Mammary epithelial cell (primary cell): ENCODE data around the gene CENPC.

Experiments used
- CTCF ChIP-seq, 2 donors: IDR thresholded peaks in 1 of 2; conservative IDR thresholded peaks in 1 of 2; 2 replicates each; pipeline ENCODE4 v1.5.1; 2011 to 2012; ENCODE audit warnings: inconsistent platforms in 2 of 2, low read length in 2 of 2, mild to moderate bottlenecking in 2 of 2, control low read depth in 1 of 2, low read depth in 1 of 2; ENCODE audit not compliant: insufficient read depth in 1 of 2; ENCODE audit errors: extremely low read depth in 1 of 2
- EZH2 ChIP-seq: IDR thresholded peaks from 2 replicates; pipeline ENCODE4 v1.6.1; 2012; ENCODE audit warnings: low read length, inconsistent platforms, borderline replicate concordance

DNA sequence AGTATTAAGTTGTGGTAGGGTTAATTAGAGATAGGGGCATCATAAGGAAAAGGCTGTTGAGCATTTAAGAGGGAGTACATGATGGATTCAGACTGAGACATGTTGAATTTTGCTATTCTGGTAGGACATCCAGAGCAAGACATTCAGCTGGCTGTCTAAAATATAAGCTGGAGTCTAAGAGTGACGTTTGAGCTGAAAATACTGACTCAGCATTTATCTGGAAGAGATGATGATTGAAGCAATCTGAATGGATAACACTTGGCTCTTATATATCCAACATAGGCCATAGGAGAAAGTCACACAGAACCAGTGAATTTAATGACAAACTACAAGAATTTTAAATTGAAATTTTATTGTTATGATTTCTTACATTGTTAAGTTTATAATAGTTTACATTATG, 114.3 kb downstream of the CENPC start:
- TF ChIP-seq CTCF (conservative IDR thresholded peaks at IDR 0.05 in 1 of 2, IDR thresholded peaks at IDR 0.05 in 1 of 2; ENCODE audit: extremely low read depth in 1 of 2, insufficient read depth in 1 of 2, low read depth in 1 of 2, low read length in 2 of 2) (no peak), EZH2 (no peak)
